Panc1 (cell line): ENCODE data around the gene FRMD4A.

ENCODE experiments used
- CTCF ChIP-seq: fragments of 450-650 bp; IDR thresholded peaks from 2 replicates; pipeline ENCODE4 v1.5.1; 2017; ENCODE audit warnings: mild to moderate bottlenecking
- REST ChIP-seq, 2 experiments: IDR thresholded peaks; 2 replicates each; pipeline ENCODE4 v1.6.1; 2011 to 2012; ENCODE audit warnings: low read depth in 2 of 2, control low read depth in 1 of 2, low read length in 1 of 2, mild to moderate bottlenecking in 1 of 2, moderate library complexity in 1 of 2; ENCODE audit not compliant: insufficient read depth in 1 of 2

GRCh38 chr10:14014423-14014822 lies 316.3 kb downstream of the FRMD4A start:
- TF ChIP-seq CTCF (no peak), REST (IDR thresholded peaks at IDR 0.05; ENCODE audit: insufficient read depth in 1 of 2, low read depth in 2 of 2, low read length in 1 of 2) (no peak)
